Lower lobe of right lung (tissue), 2 donors: ENCODE results near the gene GRIP1. TPM values are rescaled to one million over a fixed set of nuclear protein-coding genes. Genes with fewer than 3 reads are reported as not detected.

ENCODE experiments used
- ATAC-seq, 2 donors: fragments of 200-7000 bp; cut with Tn5 transposase; one replicate each; pipeline ENCODE4 v1.9.1; 2020 to 2022; ENCODE audit warnings: mild to moderate bottlenecking in 2 of 2, moderate library complexity in 2 of 2
- DNase-seq: peaks from one replicate; pipeline ENCODE4 v3.0.0-alpha.2; 2020
- H3K27ac ChIP-seq: fragments of 200-600 bp; one replicate; pipeline ENCODE4 v1.8.0; 2022
- H3K27me3 ChIP-seq: fragments of 200-600 bp; one replicate; pipeline ENCODE4 v1.8.0; 2022; ENCODE audit warnings: low read depth
- H3K36me3 ChIP-seq: fragments of 200-600 bp; one replicate; pipeline ENCODE4 v1.8.0; 2022; ENCODE audit warnings: mild to moderate bottlenecking
- H3K4me1 ChIP-seq: fragments of 200-600 bp; one replicate; pipeline ENCODE4 v1.8.0; 2022
- H3K4me3 ChIP-seq: fragments of 200-600 bp; one replicate; pipeline ENCODE4 v1.8.0; 2022; ENCODE audit warnings: mild to moderate bottlenecking
- H3K9me3 ChIP-seq: fragments of 200-600 bp; one replicate; pipeline ENCODE4 v1.8.0; 2022
- intact Hi-C: fragments of 100-400 bp; cut with DNase I; formaldehyde crosslinking; loops from one replicate; pipeline ENCODE4 v1.11.0; 2022
- total RNA-seq: library from RNA; stranded (reverse); fragmentation: NEBNext Ultra II Directional; extraction: Animal tissue kit (Norgen Biotek cat#: 25700); gene quantifications from one replicate; pipeline ENCODE4 v1.2.1, GENCODE V29; 2021
- TF ChIP-seq, protein P1 (sequence below): fragments of 200-600 bp; IDR thresholded peaks from one replicate; pipeline ENCODE4 v1.8.0; 2022; ENCODE audit warnings: antibody characterized with exemption, mild to moderate bottlenecking
- donor health status: DM: no; HTN: yes; CAD: no; lungs with severe emphysema.

Gene GRIP1
- total RNA-seq, 1 donor from 2014 or later = 4.3 TPM

DNA sequence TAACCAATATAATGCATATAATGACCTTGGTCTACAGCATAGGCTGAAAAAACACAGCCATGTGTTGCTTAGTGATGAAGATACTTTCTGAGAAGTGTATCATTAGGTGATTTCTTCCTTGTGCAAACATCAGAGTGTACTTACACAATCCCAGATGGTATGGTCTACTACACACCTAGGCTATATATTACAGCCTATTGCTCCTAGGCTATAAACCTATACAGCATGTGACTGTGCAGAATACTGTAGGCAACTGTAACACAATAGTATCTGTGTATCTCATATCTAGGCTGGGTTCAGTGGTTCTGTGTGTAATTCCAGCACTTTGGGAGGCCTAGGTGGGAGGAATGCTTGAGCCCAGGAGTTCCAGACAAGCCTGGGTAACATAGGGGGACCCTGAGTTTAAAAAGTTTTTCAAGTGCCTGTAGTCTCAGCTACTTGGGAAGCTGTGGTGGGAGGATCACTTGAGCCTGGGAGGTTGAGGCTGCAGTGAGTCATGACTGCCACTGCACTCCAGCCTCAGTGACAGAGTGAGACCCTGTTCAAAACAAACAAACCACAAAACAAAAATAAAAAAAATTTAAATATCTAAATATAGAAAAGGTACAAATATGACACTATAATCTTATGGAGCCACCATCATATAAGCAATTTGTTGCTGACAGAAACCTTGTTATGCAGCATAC lies 66.6 kb downstream of the GRIP1 start:
- H3K4me3 ChIP-seq = no peak overlapping the region
- intact Hi-C loops = no loop called here
- no peak overlapping the region for H3K27ac ChIP-seq
- no peaks in the 10 kb centered on the region for H3K27me3 ChIP-seq
- no peaks in the 10 kb centered on the region for H3K4me1 ChIP-seq
- H3K36me3 ChIP-seq = no peaks in the 10 kb centered on the region
- ATAC-seq (no peak), DNase-seq (no peak)
- TF ChIP-seq, protein P1, sequence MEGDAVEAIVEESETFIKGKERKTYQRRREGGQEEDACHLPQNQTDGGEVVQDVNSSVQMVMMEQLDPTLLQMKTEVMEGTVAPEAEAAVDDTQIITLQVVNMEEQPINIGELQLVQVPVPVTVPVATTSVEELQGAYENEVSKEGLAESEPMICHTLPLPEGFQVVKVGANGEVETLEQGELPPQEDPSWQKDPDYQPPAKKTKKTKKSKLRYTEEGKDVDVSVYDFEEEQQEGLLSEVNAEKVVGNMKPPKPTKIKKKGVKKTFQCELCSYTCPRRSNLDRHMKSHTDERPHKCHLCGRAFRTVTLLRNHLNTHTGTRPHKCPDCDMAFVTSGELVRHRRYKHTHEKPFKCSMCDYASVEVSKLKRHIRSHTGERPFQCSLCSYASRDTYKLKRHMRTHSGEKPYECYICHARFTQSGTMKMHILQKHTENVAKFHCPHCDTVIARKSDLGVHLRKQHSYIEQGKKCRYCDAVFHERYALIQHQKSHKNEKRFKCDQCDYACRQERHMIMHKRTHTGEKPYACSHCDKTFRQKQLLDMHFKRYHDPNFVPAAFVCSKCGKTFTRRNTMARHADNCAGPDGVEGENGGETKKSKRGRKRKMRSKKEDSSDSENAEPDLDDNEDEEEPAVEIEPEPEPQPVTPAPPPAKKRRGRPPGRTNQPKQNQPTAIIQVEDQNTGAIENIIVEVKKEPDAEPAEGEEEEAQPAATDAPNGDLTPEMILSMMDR = no peak
- H3K9me3 ChIP-seq = no peaks in the 10 kb centered on the region

DNA sequence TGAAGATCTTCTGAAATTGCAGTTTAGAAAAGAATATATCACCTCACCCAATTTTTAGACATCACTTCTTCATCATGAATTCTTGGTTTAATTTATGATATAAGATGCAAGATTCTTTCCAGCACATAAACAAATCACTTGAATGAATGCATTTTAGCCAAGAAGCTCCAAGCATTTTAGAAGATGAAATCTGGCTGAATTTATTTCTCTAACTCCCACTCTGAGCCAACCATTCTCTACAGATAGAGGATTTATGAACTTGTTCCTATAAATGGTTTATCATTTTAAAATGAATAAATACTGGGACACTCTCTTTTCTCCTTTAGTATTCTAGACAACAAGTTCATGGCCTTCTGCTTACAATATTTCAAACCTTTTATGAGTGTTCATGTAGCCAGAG lies 71.7 kb downstream of the GRIP1 start:
- Histone ChIP-seq H3K9me3 (no peaks in the 10 kb centered on the region), H3K27ac (no peak overlapping the region), H3K4me3 (no peak overlapping the region), H3K36me3 (no peaks in the 10 kb centered on the region), H3K27me3 (no peaks in the 10 kb centered on the region), H3K4me1 (no peaks in the 10 kb centered on the region)
- TF ChIP-seq, protein P1 = no peak
- ATAC-seq (no peak), DNase-seq (no peak)
- intact Hi-C loops = no loop called here

DNA sequence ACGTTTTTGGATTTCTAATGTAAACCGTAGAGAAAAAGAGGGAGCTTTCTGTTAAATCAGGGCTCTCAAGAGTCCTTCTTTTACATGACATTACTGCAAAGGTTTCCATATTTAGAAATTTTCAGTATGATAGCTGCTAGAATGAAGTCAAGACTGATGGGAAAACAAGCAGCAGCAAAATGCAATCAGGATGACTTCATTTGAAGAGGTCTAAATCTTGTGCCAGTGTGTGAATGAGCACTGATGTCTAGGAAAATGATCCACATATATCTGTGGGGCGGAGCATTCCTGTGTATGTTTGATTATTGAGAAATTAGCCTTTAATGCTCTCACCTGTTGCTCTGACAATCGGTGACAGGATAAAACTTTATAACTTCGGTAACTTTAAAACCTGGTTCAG lies 73.6 kb downstream of the GRIP1 start:
- TF ChIP-seq, protein P1 = no peak
- ATAC-seq = no peak
- H3K27ac ChIP-seq = no peak overlapping the region
- no peaks in the 10 kb centered on the region for H3K36me3 ChIP-seq
- no peaks in the 10 kb centered on the region for H3K27me3 ChIP-seq
- intact Hi-C loops = no loop called here
- H3K9me3 ChIP-seq = no peaks in the 10 kb centered on the region
- no peak for DNase-seq
- H3K4me1 ChIP-seq = no peaks in the 10 kb centered on the region
- H3K4me3 ChIP-seq = no peak overlapping the region

DNA sequence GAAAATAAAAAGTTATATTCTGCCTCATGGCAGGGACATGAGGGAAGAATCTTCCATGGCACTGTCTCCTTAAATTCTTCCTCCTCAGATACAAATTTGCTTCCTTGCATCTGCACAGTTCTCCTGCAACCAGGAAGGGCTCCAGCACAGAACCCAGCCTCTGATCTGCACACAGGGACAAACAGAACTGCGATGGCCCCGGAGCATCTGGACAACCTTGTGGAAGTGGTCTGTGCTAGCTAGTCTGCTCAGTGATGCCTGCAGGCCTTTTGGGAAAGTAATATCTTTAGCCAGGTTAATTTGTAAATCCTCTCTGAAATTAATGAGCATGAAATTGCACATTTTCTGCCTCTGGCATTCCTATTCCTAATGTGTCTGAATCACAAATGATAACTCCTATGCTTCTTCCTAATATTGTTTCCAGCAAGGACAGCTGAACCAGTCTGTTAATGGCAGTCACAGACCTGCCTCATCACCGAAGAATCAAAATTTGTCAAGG lies 74.8 kb downstream of the GRIP1 start:
- TF ChIP-seq, protein P1 = no peak
- H3K36me3 ChIP-seq = no peaks in the 10 kb centered on the region
- ATAC-seq = no peak
- no peak for DNase-seq
- H3K9me3 ChIP-seq = no peaks in the 10 kb centered on the region
- no peaks in the 10 kb centered on the region for H3K4me1 ChIP-seq
- H3K4me3 ChIP-seq = no peak overlapping the region
- no peaks in the 10 kb centered on the region for H3K27me3 ChIP-seq
- intact Hi-C loops = no loop called here
- no peak overlapping the region for H3K27ac ChIP-seq

DNA sequence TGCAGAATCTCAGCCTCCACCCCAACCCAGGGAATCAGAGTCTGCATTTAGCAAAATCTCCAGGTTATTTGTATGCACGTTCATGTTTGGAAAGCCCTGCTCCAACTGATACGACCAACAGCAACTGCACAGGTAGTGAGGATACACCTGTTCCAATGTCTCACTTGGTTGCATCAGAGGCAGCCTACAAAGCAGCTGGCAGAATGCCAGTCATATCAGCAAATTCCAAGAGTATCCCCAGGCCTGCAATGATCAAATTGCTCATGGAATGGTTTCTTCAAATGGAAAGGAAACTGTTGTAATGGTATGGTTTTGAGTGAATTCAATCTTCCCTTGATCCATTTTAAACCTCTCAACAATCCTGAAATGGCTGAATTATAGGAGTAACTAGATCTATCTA lies 75.4 kb downstream of the GRIP1 start:
- TF ChIP-seq, protein P1 = no peak
- H3K4me1 ChIP-seq = no peaks in the 10 kb centered on the region
- intact Hi-C loops = no loop called here
- no peaks in the 10 kb centered on the region for H3K36me3 ChIP-seq
- H3K4me3 ChIP-seq = no peak overlapping the region
- H3K9me3 ChIP-seq = no peaks in the 10 kb centered on the region
- no peak overlapping the region for H3K27ac ChIP-seq
- no peak for DNase-seq
- ATAC-seq = no peak
- H3K27me3 ChIP-seq = no peaks in the 10 kb centered on the region
